HepG2 (cell line): ENCODE results near the gene RASIP1. TPM values are rescaled to one million over a fixed set of nuclear protein-coding genes. Genes with fewer than 3 reads are reported as not detected.

Experiments used
- ATAC-seq: fragments of 200-7000 bp; cut with Tn5 transposase; 3 replicates; pipeline ENCODE4 v1.9.1; 2020; ENCODE audit warnings: mild to moderate bottlenecking, moderate library complexity
- BruUV-seq: library from RNA; stranded (reverse); fragments of 400-500 nt; replicated peaks from 2 replicates; lab custom pipeline; 2021; lab: Mats Ljungman, UMichigan
- CTCF ChIA-PET: fragments of 300-600 bp; formaldehyde crosslinking; extraction: SDS; loops from one replicate; lab custom pipeline; 2021; ENCODE audit warnings: low total read pairs, inconsistent platforms, low intra/inter-chr PET ratio; lab: Yijun Ruan, JAX
- POLR2A ChIA-PET: fragments of 350-600 bp; sonication (Branson Sonifier 250); formaldehyde crosslinking; loops from one replicate; lab custom pipeline; 2020; ENCODE audit warnings: antibody characterized with exemption, inconsistent platforms; lab: Yijun Ruan, JAX
- DNase-seq: peaks from one replicate; pipeline ENCODE4 v3.0.0-alpha.2; 2015; ENCODE audit warnings: low spot score
- FAIRE-seq: peaks from 3 replicates; lab custom pipeline; 2011; peaks lifted over from hg19 to GRCh38; lab: Jason Lieb, UNC
- H2AFZ ChIP-seq: one replicate; pipeline ENCODE4 v1.6.1; 2011; ENCODE audit warnings: low read length, inconsistent platforms
- H3K27ac ChIP-seq: fragments of 300-600 bp; 3 replicates; pipeline ENCODE4 v1.8.0; 2011; ENCODE audit warnings: mixed run types, mild to moderate bottlenecking, mixed read lengths, low read length, inconsistent platforms; ENCODE audit not compliant: insufficient read depth; ENCODE audit errors: extremely low read length
- H3K27me3 ChIP-seq, 2 experiments: fragments of 200-600 bp in 1 of 2; 2 replicates in 1 of 2; 3 replicates in 1 of 2; pipeline versions ENCODE4 v1.6.0 to v1.8.0; 2011; ENCODE audit warnings: low read length in 2 of 2, mild to moderate bottlenecking in 2 of 2, moderate library complexity in 2 of 2, inconsistent platforms in 1 of 2; ENCODE audit not compliant: insufficient read depth in 2 of 2, control insufficient read depth in 1 of 2
- H3K36me3 ChIP-seq, 2 experiments: fragments of 200-600 bp in 1 of 2; replicated peaks in 1 of 2; 2 replicates in 1 of 2; 3 replicates in 1 of 2; pipeline versions ENCODE4 v1.5.1 to v1.8.0; 2011; ENCODE audit warnings: low read length in 2 of 2, inconsistent platforms in 1 of 2; ENCODE audit not compliant: insufficient read depth in 2 of 2, control insufficient read depth in 1 of 2
- H3K4me1 ChIP-seq: 2 replicates; pipeline ENCODE4 v1.5.1; 2012; ENCODE audit warnings: low read length, inconsistent platforms; ENCODE audit not compliant: insufficient read depth
- H3K4me2 ChIP-seq: 2 replicates; pipeline ENCODE4 v1.6.0; 2011; ENCODE audit warnings: low read depth, low read length, inconsistent platforms
- H3K4me3 ChIP-seq, 3 experiments: fragments of 200-600 bp in 1 of 3; sonication (generic), shearing (Covaris generic) in 1 of 3; replicated peaks in 1 of 3; 2 replicates each; pipeline ENCODE4 v1.5.1; 2011 to 2016; ENCODE audit warnings: low read length in 3 of 3, inconsistent platforms in 2 of 3, low read depth in 2 of 3, mild to moderate bottlenecking in 2 of 3, control low read depth in 1 of 3, mixed read lengths in 1 of 3; ENCODE audit not compliant: insufficient read depth in 1 of 3
- H3K79me2 ChIP-seq: one replicate; pipeline ENCODE4 v1.6.1; 2011; ENCODE audit warnings: low read length, inconsistent platforms; ENCODE audit not compliant: insufficient read depth
- H3K9ac ChIP-seq: 2 replicates; pipeline ENCODE4 v1.6.0; 2011; ENCODE audit warnings: mild to moderate bottlenecking, low read depth, low read length, inconsistent platforms; ENCODE audit not compliant: insufficient read depth
- H3K9me3 ChIP-seq: 2 replicates; pipeline ENCODE4 v1.5.1; 2012; ENCODE audit warnings: mild to moderate bottlenecking, low read length
- H4K20me1 ChIP-seq: 2 replicates; pipeline ENCODE4 v1.6.0; 2011; ENCODE audit warnings: inconsistent platforms, mild to moderate bottlenecking, low read length, moderate library complexity; ENCODE audit not compliant: insufficient read depth
- ADNP ChIP-seq: sonication (generic); formaldehyde crosslinking; IDR thresholded peaks from 2 replicates; pipeline ENCODE4 v1.4.0; 2020; ENCODE audit warnings: missing genetic modification reagents
- AHR ChIP-seq: IDR thresholded peaks from 2 replicates; pipeline ENCODE4 v1.6.1; 2018; ENCODE audit warnings: missing genetic modification reagents, missing compliant biosample characterization
- BRD4 ChIP-seq: sonication (generic); formaldehyde crosslinking; IDR thresholded peaks from 2 replicates; pipeline ENCODE4 v1.4.0; 2020; ENCODE audit warnings: missing genetic modification reagents
- HDAC1 ChIP-seq: sonication (generic); formaldehyde crosslinking; IDR thresholded peaks from 2 replicates; pipeline ENCODE4 v1.5.1; 2020; ENCODE audit warnings: mild to moderate bottlenecking, missing genetic modification reagents
- HNRNPH1 ChIP-seq: fragments of 200-400 bp; formaldehyde crosslinking; optimal IDR thresholded peaks from 2 replicates; pipeline ENCODE3; 2017; ENCODE audit warnings: mild to moderate bottlenecking, low read depth, low read length
- HOXA7 ChIP-seq: sonication (generic); formaldehyde crosslinking; IDR thresholded peaks from 2 replicates; pipeline ENCODE4 v1.8.1; 2022; ENCODE audit warnings: mild to moderate bottlenecking, missing genetic modification reagents, moderate library complexity
- LCORL ChIP-seq, 2 experiments: fragments of 450-650 bp in 1 of 2; sonication (generic) in 1 of 2; formaldehyde crosslinking in 1 of 2; IDR thresholded peaks; 2 replicates each; pipeline versions ENCODE4 v1.5.0 to v1.6.1; 2017 to 2020; ENCODE audit warnings: antibody characterized with exemption in 1 of 2, missing genetic modification reagents in 1 of 2
- RNF2 ChIP-seq: fragments of 450-650 bp; conservative IDR thresholded peaks from 2 replicates; pipeline ENCODE4 v1.6.1; 2016; ENCODE audit warnings: low read depth
- SMARCC2 ChIP-seq: fragments of 450-650 bp; IDR thresholded peaks from 2 replicates; pipeline ENCODE4 v1.6.1; 2017; ENCODE audit warnings: antibody characterized with exemption, mild to moderate bottlenecking
- ZFX ChIP-seq: sonication (generic); formaldehyde crosslinking; IDR thresholded peaks from 2 replicates; pipeline ENCODE4 v1.4.0; 2020; ENCODE audit warnings: mild to moderate bottlenecking, low read depth, missing genetic modification reagents, moderate library complexity
- ZKSCAN1 ChIP-seq: fragments of 150-350 bp; IDR thresholded peaks from 2 replicates; pipeline ENCODE4 v1.6.1; 2014; ENCODE audit warnings: low read length
- ZMAT3 ChIP-seq: sonication (generic); formaldehyde crosslinking; conservative IDR thresholded peaks from 2 replicates; pipeline ENCODE4 v1.7.0; 2021; ENCODE audit warnings: missing genetic modification reagents
- ZNF263 ChIP-seq: sonication (generic); formaldehyde crosslinking; IDR thresholded peaks from 2 replicates; pipeline ENCODE4 v1.4.0; 2020; ENCODE audit warnings: missing genetic modification reagents
- ZNF501 ChIP-seq: sonication (generic); formaldehyde crosslinking; IDR thresholded peaks from 2 replicates; pipeline ENCODE4 v1.5.1; 2020; ENCODE audit warnings: mild to moderate bottlenecking, moderate library complexity, missing genetic modification reagents
- ZNF577 ChIP-seq: sonication (generic); formaldehyde crosslinking; IDR thresholded peaks from 2 replicates; pipeline ENCODE4 v1.4.0; 2020; ENCODE audit warnings: mild to moderate bottlenecking, low read depth, missing genetic modification reagents, borderline replicate concordance
- ZNF615 ChIP-seq: sonication (generic); formaldehyde crosslinking; IDR thresholded peaks from 2 replicates; pipeline ENCODE4 v1.5.0; 2020; ENCODE audit warnings: mild to moderate bottlenecking, missing genetic modification reagents, borderline replicate concordance
- ZNF782 ChIP-seq: sonication (generic); formaldehyde crosslinking; IDR thresholded peaks from 2 replicates; pipeline ENCODE4 v1.4.0; 2020; ENCODE audit warnings: missing genetic modification reagents, mild to moderate bottlenecking, borderline replicate concordance
- ZNF816 ChIP-seq: sonication (generic); formaldehyde crosslinking; IDR thresholded peaks from 2 replicates; pipeline ENCODE4 v1.8.0; 2022; ENCODE audit warnings: missing genetic modification reagents, mild to moderate bottlenecking, borderline replicate concordance
- WGBS: methylation state at CpG from one replicate; pipeline ENCODE4 v1.1.6; 2017; ENCODE audit warnings: low lambda C conversion rate; 5-methylcytosine and 5-hydroxymethylcytosine counted together
- in situ Hi-C: cut with HindIII; loops from 2 replicates; pipeline ENCODE4 v1.10.0; 2017; ENCODE audit warnings: low pct_unique_long_range_greater_than_20kb; ENCODE audit not compliant: extremely low pct_ligation_motif_present
- intact Hi-C: fragments of 100-400 bp; cut with micrococcal nuclease; formaldehyde crosslinking; loops from one replicate; pipeline ENCODE4 v1.10.0; 2022; ENCODE audit not compliant: unreplicated experiment
- polyA plus RNA-seq, 8 experiments: library from polyadenylated mRNA; depleted of rRNA in 3 of 8; stranded (reverse) in 7 of 8; unstranded in 1 of 8; fragments of >200 nt; fragmentation: Illumina TruSeq in 4 of 8; extraction: Trizol in 4 of 8; gene quantifications; 2 replicates each; pipeline versions ENCODE4 v1.2.1 to v1.2.3, GENCODE V29; 2011 to 2016; ENCODE audit warnings: low read depth in 4 of 8, missing spikeins in 1 of 8, mixed read lengths in 1 of 8; ENCODE audit not compliant: insufficient read depth in 1 of 8
- total RNA-seq, 5 experiments: library from RNA; depleted of rRNA; stranded (reverse); fragments of >200 nt; fragmentation: Illumina TruSeq; extraction: Trizol; gene quantifications; 2 replicates each; pipeline ENCODE4 v1.2.3, GENCODE V29; 2016; ENCODE audit warnings: low read depth in 1 of 5
- TF ChIP-seq, protein P1 (sequence below): sonication (generic); formaldehyde crosslinking; IDR thresholded peaks from 2 replicates; pipeline ENCODE4 v1.4.0; 2020; ENCODE audit warnings: mild to moderate bottlenecking, missing genetic modification reagents
- TF ChIP-seq, protein P2 (sequence below): sonication (generic); formaldehyde crosslinking; IDR thresholded peaks from 2 replicates; pipeline ENCODE4 v1.5.1; 2020; ENCODE audit warnings: mild to moderate bottlenecking, moderate library complexity, missing genetic modification reagents
- TF ChIP-seq, protein P3 (sequence below): sonication (generic); formaldehyde crosslinking; conservative IDR thresholded peaks from 2 replicates; pipeline ENCODE4 v1.4.0; 2020; ENCODE audit warnings: missing genetic modification reagents

RASIP1 gene
- total and polyA plus RNA-seq, 2 of the 13 experiments (the other 11 are each of a cell fraction or from before 2014, with no cell fraction given): 0.44 to 0.58 TPM

DNA sequence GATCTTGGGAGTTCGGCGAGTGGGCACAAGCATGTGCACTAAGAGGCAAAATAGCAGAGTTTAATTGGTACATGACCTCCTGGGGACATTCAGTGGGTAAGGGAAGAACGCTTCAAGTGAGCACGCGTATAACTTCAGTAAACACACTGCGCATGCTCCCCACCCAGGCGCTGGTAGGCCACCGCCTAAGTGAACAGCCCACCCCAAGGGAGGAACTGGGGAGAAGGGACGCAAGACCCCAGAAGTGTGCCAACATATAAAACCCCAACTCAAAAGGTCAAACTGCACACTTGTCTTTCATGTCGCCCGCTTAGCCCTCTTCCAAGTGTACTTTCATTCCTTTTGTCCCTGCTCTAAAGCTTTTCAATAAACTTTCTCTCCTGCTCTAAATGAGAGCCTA lies 57.1 kb downstream of the RASIP1 start (continued):
- TF ChIP-seq ZNF577 (CRISPR knock-in tag) (no peak), HNRNPH1 (no peak)
- TF ChIP-seq, all 625 proteins: peak for 0

DNA sequence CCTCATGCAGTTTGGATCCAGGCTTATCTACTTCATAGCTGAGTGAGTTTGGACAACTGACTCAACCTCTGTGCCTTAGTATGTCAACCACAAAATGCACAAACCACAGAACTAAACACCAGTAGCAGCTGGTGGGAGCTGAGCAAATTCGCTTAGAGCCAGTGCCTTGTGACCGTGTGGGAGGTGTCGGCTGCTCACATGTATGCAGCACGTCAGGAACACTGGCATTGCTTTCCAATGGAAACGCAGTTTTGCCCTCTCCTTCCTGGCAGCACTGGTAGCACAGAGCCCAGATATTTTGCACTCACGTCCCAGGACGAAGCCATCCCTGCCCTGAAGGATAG lies 59.3 kb downstream of the RASIP1 start:
- in situ Hi-C loops (no loop called here), intact Hi-C loops (loop anchor here (2.0 kb wide), 1 partner anchor 34 kb away; the partner anchor contains the start of gene CA11)
- Histone ChIP-seq H3K27me3 (0 out of 5 replicates have a peak, but pooled peaks cover 0 to 3% of the 10 kb centered on the region in 2 experiments), H3K9me3 (no peaks in the 10 kb centered on the region), H3K4me2 (peak overlapping the region; percentile 6), H3K36me3 (no peaks in the 10 kb centered on the region), H3K27ac (no peak overlapping the region), H2AFZ (no peak overlapping the region), H3K4me3 (no peak overlapping the region), H3K9ac (no peak overlapping the region), H3K4me1 (peaks cover 50% of the 10 kb centered on the region), H4K20me1 (no peaks in the 10 kb centered on the region), H3K79me2 (no peaks in the 10 kb centered on the region)
- FAIRE-seq: peak; percentile 32
- CTCF ChIA-PET: no interaction called here
- WGBS: 30% methylated on average over 2 of the region's 7 CpGs
- DNase-seq: no peak
- BruUV-seq: no TSS peak
- peak; percentile 44 for ATAC-seq
- POLR2A ChIA-PET: interaction anchor here (1.4 kb wide), 1 partner anchor 14 kb away, joined by 4 read pairs; the partner anchor contains the start of gene FUT2
- TF ChIP-seq LCORL (IDR thresholded peaks at IDR 0.05) (no peak), LCORL (CRISPR knock-in tag; IDR thresholded peaks at IDR 0.05) (0 out of 2 replicates have a peak, but pooled peaks have one; percentile 28), SMARCC2 (no peak), ZNF782 (CRISPR knock-in tag) (no peak), ZMAT3 (CRISPR knock-in tag) (no peak), ZKSCAN1 (0 out of 2 replicates have a peak, but pooled peaks have one; percentile 31), RNF2 (no peak), AHR (CRISPR knock-in tag) (no peak), ZNF816 (CRISPR knock-in tag) (no peak), ZNF501 (CRISPR knock-in tag) (no peak), ZFX (CRISPR knock-in tag) (peak; percentile 9; the same call in 1 of the 2 replicates), HDAC1 (CRISPR knock-in tag) (no peak), ZNF615 (CRISPR knock-in tag) (no peak), BRD4 (CRISPR knock-in tag) (0 out of 2 replicates have a peak, but pooled peaks have one; percentile 35), ADNP (CRISPR knock-in tag) (no peak), HOXA7 (no peak), ZNF263 (CRISPR knock-in tag) (0 out of 2 replicates have a peak, but pooled peaks have one; percentile 21)
- TF ChIP-seq, protein P1, sequence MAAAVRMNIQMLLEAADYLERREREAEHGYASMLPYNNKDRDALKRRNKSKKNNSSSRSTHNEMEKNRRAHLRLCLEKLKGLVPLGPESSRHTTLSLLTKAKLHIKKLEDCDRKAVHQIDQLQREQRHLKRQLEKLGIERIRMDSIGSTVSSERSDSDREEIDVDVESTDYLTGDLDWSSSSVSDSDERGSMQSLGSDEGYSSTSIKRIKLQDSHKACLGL (CRISPR knock-in tag): no peak
- TF ChIP-seq, protein P2, sequence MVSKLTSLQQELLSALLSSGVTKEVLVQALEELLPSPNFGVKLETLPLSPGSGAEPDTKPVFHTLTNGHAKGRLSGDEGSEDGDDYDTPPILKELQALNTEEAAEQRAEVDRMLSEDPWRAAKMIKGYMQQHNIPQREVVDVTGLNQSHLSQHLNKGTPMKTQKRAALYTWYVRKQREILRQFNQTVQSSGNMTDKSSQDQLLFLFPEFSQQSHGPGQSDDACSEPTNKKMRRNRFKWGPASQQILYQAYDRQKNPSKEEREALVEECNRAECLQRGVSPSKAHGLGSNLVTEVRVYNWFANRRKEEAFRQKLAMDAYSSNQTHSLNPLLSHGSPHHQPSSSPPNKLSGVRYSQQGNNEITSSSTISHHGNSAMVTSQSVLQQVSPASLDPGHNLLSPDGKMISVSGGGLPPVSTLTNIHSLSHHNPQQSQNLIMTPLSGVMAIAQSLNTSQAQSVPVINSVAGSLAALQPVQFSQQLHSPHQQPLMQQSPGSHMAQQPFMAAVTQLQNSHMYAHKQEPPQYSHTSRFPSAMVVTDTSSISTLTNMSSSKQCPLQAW (CRISPR knock-in tag): no peak
- TF ChIP-seq, protein P3, sequence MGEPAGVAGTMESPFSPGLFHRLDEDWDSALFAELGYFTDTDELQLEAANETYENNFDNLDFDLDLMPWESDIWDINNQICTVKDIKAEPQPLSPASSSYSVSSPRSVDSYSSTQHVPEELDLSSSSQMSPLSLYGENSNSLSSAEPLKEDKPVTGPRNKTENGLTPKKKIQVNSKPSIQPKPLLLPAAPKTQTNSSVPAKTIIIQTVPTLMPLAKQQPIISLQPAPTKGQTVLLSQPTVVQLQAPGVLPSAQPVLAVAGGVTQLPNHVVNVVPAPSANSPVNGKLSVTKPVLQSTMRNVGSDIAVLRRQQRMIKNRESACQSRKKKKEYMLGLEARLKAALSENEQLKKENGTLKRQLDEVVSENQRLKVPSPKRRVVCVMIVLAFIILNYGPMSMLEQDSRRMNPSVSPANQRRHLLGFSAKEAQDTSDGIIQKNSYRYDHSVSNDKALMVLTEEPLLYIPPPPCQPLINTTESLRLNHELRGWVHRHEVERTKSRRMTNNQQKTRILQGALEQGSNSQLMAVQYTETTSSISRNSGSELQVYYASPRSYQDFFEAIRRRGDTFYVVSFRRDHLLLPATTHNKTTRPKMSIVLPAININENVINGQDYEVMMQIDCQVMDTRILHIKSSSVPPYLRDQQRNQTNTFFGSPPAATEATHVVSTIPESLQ (CRISPR knock-in tag): no peak
